ENCODE results near the gene ANKRD55.
"Not testable (repeated sequence)": the region's sequence is repeated elsewhere in the genome, so short reads cannot be mapped to it uniquely, and the experiment has no call there.

DNA sequence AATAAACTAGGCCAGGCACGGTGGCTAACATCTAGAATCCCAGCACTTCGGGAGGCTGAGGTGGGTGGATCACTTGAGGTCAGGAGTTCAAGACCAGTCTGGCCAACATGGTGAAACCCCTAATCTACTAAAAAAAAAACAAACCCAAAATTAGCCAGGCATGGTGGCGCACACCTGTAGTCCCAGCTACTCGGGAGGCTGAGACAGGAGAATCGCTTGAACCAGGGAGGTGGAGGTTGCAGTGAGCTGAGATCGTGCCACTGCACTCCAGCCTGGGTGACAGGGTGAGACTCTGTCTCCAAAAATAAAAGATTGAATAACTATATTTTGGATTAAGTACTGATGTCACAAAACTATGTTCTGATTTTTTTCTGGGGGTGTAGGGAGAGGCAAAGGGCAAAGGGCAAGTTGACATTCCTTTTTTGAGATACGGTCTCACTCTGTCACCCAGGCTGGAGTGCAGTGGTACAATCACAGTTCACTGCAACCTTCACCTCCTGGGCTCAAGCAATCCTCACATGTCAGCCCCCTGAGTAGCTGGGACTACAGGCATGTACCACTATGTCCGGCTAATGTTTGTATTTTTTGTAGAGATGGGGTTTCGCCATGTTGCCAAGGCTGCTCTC is 110.7 kb downstream of the ANKRD55 start:
- TF ChIP-seq POLR2A (IDR thresholded peaks at IDR 0.05), result not testable (repeated sequence)
- TF ChIP-seq, protein P1, sequence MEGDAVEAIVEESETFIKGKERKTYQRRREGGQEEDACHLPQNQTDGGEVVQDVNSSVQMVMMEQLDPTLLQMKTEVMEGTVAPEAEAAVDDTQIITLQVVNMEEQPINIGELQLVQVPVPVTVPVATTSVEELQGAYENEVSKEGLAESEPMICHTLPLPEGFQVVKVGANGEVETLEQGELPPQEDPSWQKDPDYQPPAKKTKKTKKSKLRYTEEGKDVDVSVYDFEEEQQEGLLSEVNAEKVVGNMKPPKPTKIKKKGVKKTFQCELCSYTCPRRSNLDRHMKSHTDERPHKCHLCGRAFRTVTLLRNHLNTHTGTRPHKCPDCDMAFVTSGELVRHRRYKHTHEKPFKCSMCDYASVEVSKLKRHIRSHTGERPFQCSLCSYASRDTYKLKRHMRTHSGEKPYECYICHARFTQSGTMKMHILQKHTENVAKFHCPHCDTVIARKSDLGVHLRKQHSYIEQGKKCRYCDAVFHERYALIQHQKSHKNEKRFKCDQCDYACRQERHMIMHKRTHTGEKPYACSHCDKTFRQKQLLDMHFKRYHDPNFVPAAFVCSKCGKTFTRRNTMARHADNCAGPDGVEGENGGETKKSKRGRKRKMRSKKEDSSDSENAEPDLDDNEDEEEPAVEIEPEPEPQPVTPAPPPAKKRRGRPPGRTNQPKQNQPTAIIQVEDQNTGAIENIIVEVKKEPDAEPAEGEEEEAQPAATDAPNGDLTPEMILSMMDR (IDR thresholded peaks at IDR 0.05), result not testable (repeated sequence)
